DMS114 treated with DMSO at 0.1 percent for 48 hours (cell line): Measurements from ENCODE around the gene ABHD8.

Source experiments
- DNase-seq: peaks from one replicate; lab custom pipeline; 2025; ENCODE audit not compliant: unreplicated experiment; lab: John Stamatoyannopoulos, UW

ABHD8 gene

GRCh38 chr19:17303167-17303939 lies at the start of gene ABHD8:
Gene ABHD8, minus strand, starts transcription at chr19:17303425. Its CDS starts 1,809 bp downstream, at chr19:17301616.
- peak; percentile 91 for DNase-seq

GRCh38 chr19:17352608-17353280 lies 49.5 kb upstream of the ABHD8 start:
- no peak for DNase-seq

GRCh38 chr19:17351815-17352435 lies 48.7 kb upstream of the ABHD8 start:
- no peak for DNase-seq

GRCh38 chr19:17348700-17349099 lies 45.5 kb upstream of the ABHD8 start:
- DNase-seq, result no peak

- no peak for DNase-seq
Observed at GRCh38 chr19:17347877-17348276, 44.7 kb upstream of the ABHD8 start.

- DNase-seq, result no peak
Observed at GRCh38 chr19:17347361-17347760, 44.1 kb upstream of the ABHD8 start.

GRCh38 chr19:17346109-17346671 lies 43.0 kb upstream of the ABHD8 start:
- DNase-seq, result peak; percentile 68

- no peak for DNase-seq
Observed at GRCh38 chr19:17341845-17342244, 38.6 kb upstream of the ABHD8 start.

- no peak for DNase-seq
Observed at GRCh38 chr19:17341386-17341785, 38.2 kb upstream of the ABHD8 start.

- DNase-seq, result no peak
Observed at GRCh38 chr19:17340871-17341357, 37.7 kb upstream of the ABHD8 start.

GRCh38 chr19:17340302-17340870 lies 37.2 kb upstream of the ABHD8 start:
- DNase-seq, result peak; percentile 36

- no peak for DNase-seq
Observed at GRCh38 chr19:17339088-17339741, 36.0 kb upstream of the ABHD8 start.

- no peak for DNase-seq
Observed at GRCh38 chr19:17338433-17339078, 35.3 kb upstream of the ABHD8 start.

GRCh38 chr19:17337675-17338432 lies 34.6 kb upstream of the ABHD8 start:
- DNase-seq, result peak; percentile 31

- peak; percentile 99 for DNase-seq
Observed at GRCh38 chr19:17336872-17337674, 33.8 kb upstream of the ABHD8 start, which contains the start of gene GTPBP3. Gene GTPBP3, plus strand, starts transcription at chr19:17337553. Its CDS starts 59 bp downstream, at chr19:17337612.

- no peak for DNase-seq
Observed at GRCh38 chr19:17335575-17335974, 32.4 kb upstream of the ABHD8 start.

GRCh38 chr19:17334414-17335409 lies 31.5 kb upstream of the ABHD8 start, which contains the start of gene ANO8:
Gene ANO8, minus strand, starts transcription at chr19:17334855. Its CDS starts 185 bp downstream, at chr19:17334670.
- peak; percentile 97 for DNase-seq
